ENCODE measurements around the gene CCDC116.
A peak's percentile ranks its signal among the peaks of the same experiment; 100 is the strongest.
"Not testable (repeated sequence)": the region's sequence is repeated elsewhere in the genome, so short reads cannot be mapped to it uniquely, and the experiment has no call there.

The CCDC116 gene

GRCh38 chr22:21632237-21632895 lies at the start of gene CCDC116:
Gene CCDC116 (plus strand): TSS chr22:21632760. CDS start chr22:21633182, 422 bp downstream.
- no peak for DNase-seq (ENCODE audit: low spot score)

DNA sequence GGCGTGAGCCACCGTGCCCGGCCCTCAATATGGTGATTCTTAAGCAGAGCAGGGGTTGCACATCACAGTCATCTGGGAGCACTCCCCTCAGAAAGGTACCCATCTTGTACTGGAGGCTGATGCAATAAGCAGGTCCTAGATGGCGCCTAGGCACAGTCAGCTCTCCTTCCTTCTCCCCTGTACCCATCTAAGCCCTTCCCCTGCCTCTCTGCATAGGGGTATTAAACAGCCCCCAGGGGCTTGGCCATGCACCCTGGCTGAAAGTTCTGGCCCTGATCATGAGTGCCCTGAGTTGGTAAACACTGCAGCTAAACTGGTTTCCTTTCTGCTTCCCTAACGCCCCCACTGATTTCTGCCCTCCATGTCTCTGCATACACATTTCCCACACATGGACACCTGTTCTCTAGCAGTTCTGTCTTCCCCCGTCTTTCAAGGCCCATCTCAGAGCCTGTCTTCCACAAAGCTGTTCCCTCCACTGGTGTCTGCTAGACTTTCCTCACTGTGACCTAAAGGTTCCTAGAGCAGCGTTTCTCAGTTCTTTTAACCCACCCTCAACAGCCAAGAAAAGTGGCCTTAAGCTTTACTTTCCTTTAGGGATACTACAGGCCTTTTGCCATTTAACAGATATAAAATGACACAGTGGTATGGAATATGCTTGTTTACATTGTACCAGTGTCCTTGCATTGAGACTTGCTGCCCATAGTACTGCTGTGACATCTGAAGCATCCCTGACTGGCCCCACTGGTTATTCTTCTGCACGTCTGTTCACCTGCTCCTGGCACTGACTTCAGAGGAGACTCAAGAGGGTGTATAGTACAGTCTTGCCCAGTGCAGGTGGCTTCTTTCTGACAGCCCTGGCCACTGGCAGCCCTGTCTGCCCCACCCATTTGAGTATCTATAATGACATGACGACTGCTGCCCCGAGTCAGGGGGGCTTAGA lies 49.5 kb upstream of the CCDC116 start:
- no peak for DNase-seq (ENCODE audit: low spot score)

GRCh38 chr22:21585389-21585788 lies 47.2 kb upstream of the CCDC116 start:
- DNase-seq (ENCODE audit: low spot score), result no peak

- DNase-seq (ENCODE audit: low spot score), result peak; percentile 18
Observed at GRCh38 chr22:21587803-21588611, 44.6 kb upstream of the CCDC116 start.

DNA sequence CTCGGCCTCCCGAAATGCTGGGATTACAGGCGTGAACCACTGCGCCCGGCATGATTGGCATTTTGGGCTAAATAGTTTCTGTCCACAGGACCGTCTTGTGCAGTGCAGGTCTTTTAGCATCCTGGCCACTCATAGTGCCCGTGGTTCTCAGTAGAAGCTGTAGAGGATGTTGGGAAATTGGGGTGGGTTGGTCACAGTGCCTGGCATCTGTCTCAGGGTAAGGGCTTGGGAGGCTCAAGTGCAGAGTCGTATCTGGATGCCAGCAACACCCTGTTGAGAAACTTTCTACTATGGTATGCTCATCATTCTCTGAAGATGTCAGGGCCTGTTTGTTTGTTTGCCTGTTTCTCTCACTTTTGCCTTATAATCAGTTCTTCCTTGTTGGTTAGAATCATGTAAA lies 43.2 kb upstream of the CCDC116 start:
- no peak for DNase-seq (ENCODE audit: low spot score)

GRCh38 chr22:21590809-21591641 lies 41.5 kb upstream of the CCDC116 start:
- DNase-seq (ENCODE audit: low spot score), result no peak

- no peak for DNase-seq (ENCODE audit: low spot score)
Observed at GRCh38 chr22:21591695-21592094, 40.9 kb upstream of the CCDC116 start.

DNA sequence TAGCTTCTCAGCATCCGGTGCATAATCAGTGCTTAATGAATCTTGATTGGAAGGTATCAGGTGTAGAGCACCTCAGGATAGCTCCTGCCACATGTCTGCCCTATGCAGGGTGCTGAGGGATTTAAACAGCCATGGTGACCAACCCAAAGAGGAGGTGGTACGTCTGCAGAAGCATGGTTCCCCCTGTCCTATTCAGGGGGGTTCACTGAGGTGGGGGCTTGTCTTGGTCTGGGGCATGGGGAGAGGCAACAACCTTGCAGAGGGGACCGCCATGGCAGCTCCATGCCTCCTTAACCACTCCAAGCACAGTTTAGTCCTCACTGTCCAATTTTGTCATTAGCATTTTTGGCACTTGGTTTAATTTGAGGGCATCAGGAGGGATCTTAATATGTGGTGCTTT lies 40.1 kb upstream of the CCDC116 start:
- DNase-seq (ENCODE audit: low spot score), result no peak

DNA sequence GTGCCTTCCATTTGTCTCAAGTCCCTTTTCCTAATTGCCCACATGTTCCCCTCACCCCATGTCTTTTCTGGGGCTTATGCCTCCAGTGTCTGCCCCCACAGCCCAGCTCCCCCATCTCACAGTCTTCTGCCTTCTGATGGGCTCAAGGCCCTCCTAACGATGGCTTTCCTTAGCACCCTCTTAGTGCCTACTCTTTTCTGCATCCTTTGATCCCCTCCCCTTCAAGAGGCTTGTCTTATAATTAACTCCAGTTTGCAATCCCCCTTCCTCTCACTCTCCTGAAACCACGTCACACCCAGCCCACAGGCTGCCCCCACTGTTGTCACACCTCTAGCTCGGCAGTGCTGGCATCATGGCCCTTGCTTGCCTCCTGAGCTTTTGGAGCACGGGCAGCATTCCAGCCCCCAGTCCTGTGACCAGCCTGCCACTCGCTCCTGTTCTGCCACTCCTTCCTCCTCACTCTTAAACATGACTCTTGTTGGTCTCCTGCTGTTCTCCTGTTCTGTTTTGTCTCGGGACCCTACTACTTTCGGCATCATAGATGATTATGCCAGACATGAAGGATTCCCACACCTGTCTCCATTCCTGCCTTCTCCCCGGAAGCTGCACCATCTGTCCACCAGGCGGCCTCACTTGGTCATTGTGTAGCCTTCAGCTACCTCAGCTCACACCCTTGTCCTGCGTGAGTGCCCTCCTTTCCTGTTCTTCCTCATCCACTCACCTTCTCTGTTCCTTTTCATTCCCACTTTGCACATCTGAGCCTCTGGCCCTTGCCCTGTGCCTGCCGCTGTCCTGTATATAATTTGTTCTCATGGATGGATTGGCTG lies 38.9 kb upstream of the CCDC116 start:
- no peak for DNase-seq (ENCODE audit: low spot score)

- DNase-seq (ENCODE audit: low spot score), result no peak
Observed at GRCh38 chr22:21594865-21595452, 37.6 kb upstream of the CCDC116 start.

DNA sequence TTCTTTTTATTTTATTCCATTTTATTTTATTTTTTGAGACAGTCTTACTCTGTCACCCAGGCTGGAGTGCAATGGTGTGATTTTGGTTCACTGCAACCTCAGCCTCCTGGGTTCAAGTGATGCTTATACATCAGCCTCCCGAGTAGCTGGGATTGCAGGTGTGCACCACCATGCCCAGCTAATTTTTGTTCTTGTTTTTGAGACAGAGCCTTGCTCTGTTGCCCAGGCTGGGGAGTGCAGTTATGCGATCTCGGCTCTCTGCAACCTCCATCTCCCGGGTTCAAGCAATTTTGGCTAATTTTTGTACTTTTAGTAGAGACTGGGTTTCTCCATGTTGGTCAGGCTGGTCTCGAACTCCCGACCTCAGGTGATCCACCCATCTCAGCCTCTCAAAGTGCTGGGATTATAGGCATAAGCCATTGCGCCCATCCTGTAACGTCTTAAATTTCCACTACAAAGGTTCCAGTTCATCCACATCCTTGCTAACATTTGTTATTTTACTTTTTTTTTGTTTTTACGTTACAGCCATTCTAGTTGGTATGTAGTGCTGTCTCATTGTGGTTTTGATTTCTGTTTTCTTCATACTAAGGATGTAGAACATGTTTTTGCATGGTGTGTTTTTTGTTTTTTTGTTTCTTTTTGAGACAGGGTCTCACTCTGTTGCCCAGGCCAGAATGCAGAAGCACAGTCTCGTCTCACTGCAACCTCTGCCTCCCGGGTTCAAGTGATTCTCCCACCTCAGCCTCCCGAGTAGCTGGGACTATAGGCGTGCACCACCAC lies 36.0 kb upstream of the CCDC116 start:
- DNase-seq (ENCODE audit: low spot score), result not testable (repeated sequence)

DNA sequence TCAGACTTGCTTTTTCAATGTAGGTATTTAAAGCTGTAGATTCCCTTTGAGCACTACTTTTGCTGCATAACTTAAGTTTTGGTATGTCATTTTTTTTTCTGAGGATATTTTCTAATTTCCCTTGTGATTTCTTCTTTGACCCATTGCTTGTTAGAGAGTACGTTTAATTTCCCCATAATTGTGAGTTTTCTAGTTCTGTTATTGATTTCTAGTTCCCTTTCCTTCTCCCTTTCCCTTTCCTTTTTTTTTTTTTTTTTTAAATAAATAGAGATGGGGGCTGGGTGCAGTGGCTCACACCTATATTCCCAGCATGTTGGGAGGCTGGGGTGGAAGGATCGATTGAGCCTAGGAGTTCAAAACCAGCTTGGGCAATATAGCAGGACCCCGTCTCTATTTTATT lies 34.3 kb upstream of the CCDC116 start:
- no peak for DNase-seq (ENCODE audit: low spot score)

- DNase-seq (ENCODE audit: low spot score), result no peak
Observed at GRCh38 chr22:21599053-21599893, 33.3 kb upstream of the CCDC116 start.

GRCh38 chr22:21602579-21602978 lies 30.0 kb upstream of the CCDC116 start:
- no peak for DNase-seq (ENCODE audit: low spot score)

DNA sequence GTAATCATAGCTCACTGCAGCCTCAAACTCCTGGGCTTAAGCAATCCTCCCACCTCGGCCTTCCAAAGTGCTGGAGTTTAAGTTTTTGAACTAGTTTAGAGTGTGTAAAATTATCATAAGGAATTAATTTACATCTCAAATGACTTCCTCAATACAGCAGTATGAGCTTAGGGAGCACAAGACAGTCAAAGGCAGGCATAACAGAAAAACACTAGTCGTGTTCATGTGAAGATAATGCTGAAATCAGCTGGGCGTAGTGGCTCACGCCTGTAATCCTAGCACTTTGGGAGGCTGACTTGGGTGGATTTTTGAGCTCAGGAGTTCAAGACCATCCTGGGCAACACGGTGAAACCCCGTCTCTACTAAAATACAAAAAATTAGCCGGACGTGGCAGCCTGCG lies 28.6 kb upstream of the CCDC116 start:
- DNase-seq (ENCODE audit: low spot score), result no peak

DNA sequence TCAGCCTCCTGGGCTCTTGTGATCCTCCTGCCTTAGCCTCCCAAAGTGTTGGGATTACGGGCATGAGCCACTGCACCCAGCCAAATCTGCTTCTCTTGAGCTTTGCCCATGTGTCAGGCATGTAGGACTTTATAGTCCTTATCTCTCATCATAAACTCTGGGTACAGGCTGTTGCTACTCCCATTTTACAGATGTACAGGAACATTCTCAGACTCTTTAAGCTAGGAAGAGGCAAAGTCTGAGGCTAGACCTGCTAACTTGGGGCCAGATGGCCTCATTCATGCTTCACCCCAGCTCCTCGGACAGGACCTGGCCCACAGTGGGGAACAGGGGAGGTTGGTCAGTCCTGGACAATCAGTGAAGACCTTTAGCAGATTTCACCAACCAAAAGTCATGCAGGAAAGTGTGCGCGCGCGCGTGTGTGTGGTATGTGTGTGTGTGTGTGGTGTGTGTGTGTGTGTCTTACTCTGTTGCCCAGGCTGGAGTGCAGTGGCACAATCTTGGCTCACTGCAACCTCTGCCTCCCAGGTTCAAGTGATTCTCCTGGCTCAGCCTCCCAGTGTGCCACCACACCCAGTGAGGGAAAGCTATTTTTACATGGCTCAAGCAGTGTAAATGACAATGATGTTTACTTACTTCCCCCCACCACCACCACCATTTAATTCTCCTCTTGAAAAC lies 26.5 kb upstream of the CCDC116 start:
- DNase-seq (ENCODE audit: low spot score), result no peak

DNA sequence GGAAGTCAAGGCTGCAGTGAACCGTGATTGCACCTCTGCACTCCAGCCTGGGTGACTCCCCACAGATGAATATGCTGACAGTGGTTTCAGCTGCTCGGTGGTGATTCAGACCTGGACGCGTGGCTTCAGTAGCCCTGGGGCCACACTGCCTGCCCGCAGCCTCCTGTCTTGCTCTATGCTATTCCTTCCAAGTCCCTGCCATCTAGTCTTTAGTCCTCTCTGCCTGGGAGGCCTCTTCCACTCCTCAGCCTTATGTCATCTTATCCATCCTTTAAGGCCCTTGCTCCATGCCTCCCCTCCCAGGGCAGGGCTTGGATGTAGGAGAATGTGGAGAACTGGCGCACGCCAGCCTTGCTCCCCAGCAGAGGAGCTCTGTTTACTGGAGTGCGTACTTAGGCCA lies 25.8 kb upstream of the CCDC116 start:
- DNase-seq (ENCODE audit: low spot score), result no peak
